ENCODE results near the gene SLC39A8. TPM values are rescaled to one million over a fixed set of nuclear protein-coding genes. Genes with fewer than 3 reads are reported as not detected.

Gene SLC39A8
- total and polyA plus RNA-seq, 4 donors: 179 to 314 (median 235) TPM

- ATAC-seq (ENCODE audit: insufficient read depth, low FRiP score) (no peak), DNase-seq (no peak)
- Histone ChIP-seq H3K4me1 (ENCODE audit: control insufficient read depth in 5 of 5, insufficient read depth in 5 of 5, low read length in 5 of 5) (peaks cover 0 to 1% (median 0%) of the 10 kb centered on the region in 5 donors), H3K36me3 (ENCODE audit: control insufficient read depth in 4 of 4, insufficient read depth in 4 of 4, low read length in 4 of 4) (no peaks in the 10 kb centered on the region), H3K9me3 (ENCODE audit: control insufficient read depth in 4 of 4, insufficient read depth in 3 of 4, low read length in 3 of 4) (no peaks in the 10 kb centered on the region), H3K4me3 (no peak overlapping the region), H3K9ac (ENCODE audit: insufficient read depth in 1 of 2, low read length in 2 of 2) (no peak overlapping the region), H3K27ac (ENCODE audit: low read depth in 1 of 2, low read length in 1 of 2) (no peak overlapping the region), H3K27me3 (ENCODE audit: control insufficient read depth in 3 of 3, insufficient read depth in 3 of 3, low read length in 2 of 3) (no peaks in the 10 kb centered on the region)
- 69 to 75% methylated on average over 3 of the region's 3 CpGs for WGBS, 2 donors
- no peak for TF ChIP-seq CTCF (IDR thresholded peaks at IDR 0.05; ENCODE audit: control extremely low read depth, extremely low read depth)
Measured at GRCh38 chr4:102256321-102256720, 89.0 kb downstream of the SLC39A8 start.

- no peak for TF ChIP-seq CTCF (IDR thresholded peaks at IDR 0.05; ENCODE audit: control extremely low read depth, extremely low read depth)
- Histone ChIP-seq H3K27ac (ENCODE audit: low read depth in 1 of 2, low read length in 1 of 2) (no peak overlapping the region), H3K4me1 (ENCODE audit: control insufficient read depth in 5 of 5, insufficient read depth in 5 of 5, low read length in 5 of 5) (peaks cover 0 to 1% (median 0%) of the 10 kb centered on the region in 5 donors), H3K36me3 (ENCODE audit: control insufficient read depth in 4 of 4, insufficient read depth in 4 of 4, low read length in 4 of 4) (no peaks in the 10 kb centered on the region), H3K4me3 (no peak overlapping the region), H3K9me3 (ENCODE audit: control insufficient read depth in 4 of 4, insufficient read depth in 3 of 4, low read length in 3 of 4) (peaks cover 0 to 1% (median 0%) of the 10 kb centered on the region in 4 donors), H3K27me3 (ENCODE audit: control insufficient read depth in 3 of 3, insufficient read depth in 3 of 3, low read length in 2 of 3) (no peaks in the 10 kb centered on the region), H3K9ac (ENCODE audit: insufficient read depth in 1 of 2, low read length in 2 of 2) (no peak overlapping the region)
- peak in 2 of 3 donors; percentile 3 to 13 for DNase-seq
- WGBS, 2 donors: 49 to 75% methylated on average over 2 of the region's 2 CpGs
- ATAC-seq (ENCODE audit: insufficient read depth, low FRiP score): peak; percentile 47
Measured at GRCh38 chr4:102253860-102254259, 91.4 kb downstream of the SLC39A8 start.

- DNase-seq: no peak
- H3K36me3 ChIP-seq (ENCODE audit: control insufficient read depth in 4 of 4, insufficient read depth in 4 of 4, low read length in 4 of 4): no peaks in the 10 kb centered on the region
- H3K4me1 ChIP-seq (ENCODE audit: control insufficient read depth in 5 of 5, insufficient read depth in 5 of 5, low read length in 5 of 5): no peaks in the 10 kb centered on the region
- no peaks in the 10 kb centered on the region for H3K27me3 ChIP-seq (ENCODE audit: control insufficient read depth in 3 of 3, insufficient read depth in 3 of 3, low read length in 2 of 3)
- peaks cover 0 to 1% (median 0%) of the 10 kb centered on the region in 4 donors for H3K9me3 ChIP-seq (ENCODE audit: control insufficient read depth in 4 of 4, insufficient read depth in 3 of 4, low read length in 3 of 4)
- H3K27ac ChIP-seq (ENCODE audit: low read depth in 1 of 2, low read length in 1 of 2): no peak overlapping the region
- ATAC-seq (ENCODE audit: insufficient read depth, low FRiP score): no peak
- no peak overlapping the region for H3K9ac ChIP-seq (ENCODE audit: insufficient read depth in 1 of 2, low read length in 2 of 2)
- 94 to 95% methylated on average over 2 of the region's 2 CpGs for WGBS, 2 donors
- TF ChIP-seq CTCF (IDR thresholded peaks at IDR 0.05; ENCODE audit: control extremely low read depth, extremely low read depth): no peak
- H3K4me3 ChIP-seq: no peak overlapping the region
Measured at GRCh38 chr4:102252171-102252570, 93.1 kb downstream of the SLC39A8 start.

GRCh38 chr4:102250341-102250740, 94.9 kb downstream of the SLC39A8 start:
- Histone ChIP-seq H3K4me3 (no peak overlapping the region), H3K9me3 (ENCODE audit: control insufficient read depth in 4 of 4, insufficient read depth in 3 of 4, low read length in 3 of 4) (peaks cover 0 to 1% (median 0%) of the 10 kb centered on the region in 4 donors), H3K9ac (ENCODE audit: insufficient read depth in 1 of 2, low read length in 2 of 2) (no peak overlapping the region), H3K27me3 (ENCODE audit: control insufficient read depth in 3 of 3, insufficient read depth in 3 of 3, low read length in 2 of 3) (no peaks in the 10 kb centered on the region), H3K36me3 (ENCODE audit: control insufficient read depth in 4 of 4, insufficient read depth in 4 of 4, low read length in 4 of 4) (no peaks in the 10 kb centered on the region), H3K27ac (ENCODE audit: low read depth in 1 of 2, low read length in 1 of 2) (no peak overlapping the region), H3K4me1 (ENCODE audit: control insufficient read depth in 5 of 5, insufficient read depth in 5 of 5, low read length in 5 of 5) (no peaks in the 10 kb centered on the region)
- DNase-seq: no peak
- no peak for TF ChIP-seq CTCF (IDR thresholded peaks at IDR 0.05; ENCODE audit: control extremely low read depth, extremely low read depth)
- no peak for ATAC-seq (ENCODE audit: insufficient read depth, low FRiP score)
- WGBS, 2 donors: 75 to 86% methylated on average over 24 to 26 of the region's 26 CpGs
